Left lobe of liver (tissue), 2 donors: ENCODE data around the gene OPRD1. TPM values are rescaled to one million over a fixed set of nuclear protein-coding genes. Genes with fewer than 3 reads are reported as not detected.

Source experiments
- ATAC-seq: fragments of 200-7000 bp; cut with Tn5 transposase; one replicate; pipeline ENCODE4 v1.9.1; 2020; ENCODE audit warnings: mild to moderate bottlenecking, moderate library complexity
- DNase-seq: peaks from one replicate; pipeline ENCODE4 v3.0.0-alpha.2; 2020; ENCODE audit warnings: low spot score
- total RNA-seq: library from RNA; stranded (reverse); gene quantifications from one replicate; pipeline ENCODE4 v1.2.1, GENCODE V29; 2021
- donor health status: DM: no; HTN: no; CAD: no; lungs with moderate emphysema.
- donor health status: DM: no; HTN: yes; CAD: no.

Gene OPRD1
- total RNA-seq, 1 donor from 2014 or later: not detected

- ATAC-seq: no peak
- no peak for DNase-seq
Measured at GRCh38 chr1:28878796-28879195, 66.8 kb downstream of the OPRD1 start.

- ATAC-seq (peak; percentile 72), DNase-seq (peak; percentile 87)
Measured at GRCh38 chr1:28882009-28882628, 70.1 kb downstream of the OPRD1 start.

- DNase-seq (no peak), ATAC-seq (no peak)
Measured at GRCh38 chr1:28883242-28883616, 71.3 kb downstream of the OPRD1 start.

- ATAC-seq (no peak), DNase-seq (no peak)
Measured at GRCh38 chr1:28885472-28885877, 73.5 kb downstream of the OPRD1 start.

- DNase-seq: no peak
- no peak for ATAC-seq
Measured at GRCh38 chr1:28885977-28886730, 74.2 kb downstream of the OPRD1 start.

- ATAC-seq (peak; percentile 80), DNase-seq (peak; percentile 93)
Measured at GRCh38 chr1:28886731-28887418, 74.9 kb downstream of the OPRD1 start.

GRCh38 chr1:28887419-28887834 is 75.5 kb downstream of the OPRD1 start:
- ATAC-seq (peak; percentile 30), DNase-seq (peak; percentile 54)

- DNase-seq (peak; percentile 77), ATAC-seq (peak; percentile 60)
Measured at GRCh38 chr1:28887835-28888682, 76.1 kb downstream of the OPRD1 start.

- no peak for DNase-seq
- ATAC-seq: no peak
Measured at GRCh38 chr1:28888915-28889314, 76.9 kb downstream of the OPRD1 start.

- no peak for DNase-seq
- ATAC-seq: no peak
Measured at GRCh38 chr1:28889357-28889756, 77.4 kb downstream of the OPRD1 start.

- ATAC-seq (no peak), DNase-seq (no peak)
Measured at GRCh38 chr1:28890435-28890834, 78.5 kb downstream of the OPRD1 start.

- ATAC-seq (no peak), DNase-seq (no peak)
Measured at GRCh38 chr1:28890836-28891235, 78.9 kb downstream of the OPRD1 start.

- ATAC-seq (no peak), DNase-seq (no peak)
Measured at GRCh38 chr1:28891256-28891655, 79.3 kb downstream of the OPRD1 start.

- DNase-seq (no peak), ATAC-seq (no peak)
Measured at GRCh38 chr1:28893403-28894102, 81.6 kb downstream of the OPRD1 start.

- no peak for ATAC-seq
- DNase-seq: no peak
Measured at GRCh38 chr1:28894785-28895184, 82.8 kb downstream of the OPRD1 start.

GRCh38 chr1:28895896-28896608 is 84.1 kb downstream of the OPRD1 start:
- DNase-seq: no peak

GRCh38 chr1:28896609-28896986 is 84.6 kb downstream of the OPRD1 start:
- ATAC-seq: no peak
- no peak for DNase-seq

More at GRCh38 chr1:28895896-28896608, 84.1 kb downstream of the OPRD1 start:
- ATAC-seq: no peak

GRCh38 chr1:28897789-28898188 is 85.8 kb downstream of the OPRD1 start:
- ATAC-seq (peak; percentile 18), DNase-seq (no peak)

- ATAC-seq: peak; percentile 20
- no peak for DNase-seq
Measured at GRCh38 chr1:28898405-28898881, 86.5 kb downstream of the OPRD1 start.

- ATAC-seq (no peak), DNase-seq (no peak)
Measured at GRCh38 chr1:28899267-28899666, 87.3 kb downstream of the OPRD1 start.
